GM18499 (cell line): ENCODE results near the gene PIGV.
A peak's percentile ranks its signal among the peaks of the same experiment; 100 is the strongest.

Experiments used
- ATAC-seq: cut with Tn5 transposase; IDR thresholded peaks from one replicate; pipeline ENCODE4 v1.9.1; 2021; ENCODE audit warnings: moderate number of reproducible peaks; ENCODE audit not compliant: insufficient read depth, unreplicated experiment

PIGV gene

GRCh38 chr1:26787706-26788514, at the start of gene PIGV:
Gene PIGV, plus strand, starts transcription at chr1:26787950. Its CDS starts 2,866 bp downstream, at chr1:26790816.
- no peak for ATAC-seq

DNA sequence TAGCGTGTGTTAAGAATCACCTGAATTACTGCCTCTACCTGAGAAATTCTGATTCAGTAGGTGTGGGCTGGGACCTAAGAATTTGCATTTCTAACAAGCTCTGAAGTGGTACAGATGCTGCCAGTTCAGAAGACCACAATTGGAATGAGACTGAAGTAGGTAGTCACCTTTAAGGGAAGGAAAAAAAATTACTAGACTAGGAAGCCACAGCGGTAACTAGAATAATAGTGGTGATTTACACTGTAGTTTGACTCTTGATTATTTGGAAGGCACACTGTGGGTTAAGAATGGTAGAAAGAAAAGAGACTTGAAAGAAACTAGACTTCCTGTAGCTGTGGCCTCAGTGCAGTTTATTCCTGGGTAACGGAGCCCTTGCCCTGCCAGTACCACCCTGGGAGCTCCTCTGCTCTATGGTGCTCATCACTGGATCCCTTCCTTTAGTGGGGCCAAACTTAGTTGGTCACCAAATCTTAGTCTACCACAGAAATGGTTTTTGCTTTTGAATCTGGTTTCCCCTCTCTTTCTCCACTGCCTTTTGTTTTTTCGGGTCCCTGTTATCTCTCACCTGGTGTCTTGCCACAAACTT, 48.3 kb upstream of the PIGV start:
- ATAC-seq: no peak

DNA sequence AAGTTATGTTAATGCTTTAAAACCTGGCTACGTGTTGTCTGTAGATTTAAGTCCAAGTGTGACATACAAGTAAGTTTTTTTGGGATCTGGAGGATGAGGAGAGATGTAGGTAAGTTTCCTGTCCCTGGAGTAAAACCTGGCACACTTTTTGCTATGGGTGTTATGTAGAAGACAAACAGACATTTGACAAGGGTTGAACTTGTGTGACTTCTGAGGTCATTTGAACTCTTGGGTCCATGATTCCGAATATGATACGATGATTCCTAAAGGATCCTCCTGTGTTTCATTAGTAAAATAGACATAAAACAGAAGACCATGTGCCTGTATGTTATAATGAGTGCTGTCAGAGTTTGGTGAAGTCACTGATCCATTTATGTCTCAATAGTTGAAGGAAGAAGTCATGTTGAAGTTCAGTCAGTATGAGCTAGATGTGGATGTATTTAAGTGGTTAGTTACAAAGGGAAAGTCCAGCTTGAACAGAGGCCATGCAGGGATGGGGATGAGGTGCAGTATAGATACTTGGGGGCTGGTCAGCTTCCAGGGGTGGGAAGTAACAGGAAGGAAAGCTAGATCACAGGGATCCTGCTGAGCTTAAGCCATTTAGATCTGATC, 47.6 kb upstream of the PIGV start:
- no peak for ATAC-seq

DNA sequence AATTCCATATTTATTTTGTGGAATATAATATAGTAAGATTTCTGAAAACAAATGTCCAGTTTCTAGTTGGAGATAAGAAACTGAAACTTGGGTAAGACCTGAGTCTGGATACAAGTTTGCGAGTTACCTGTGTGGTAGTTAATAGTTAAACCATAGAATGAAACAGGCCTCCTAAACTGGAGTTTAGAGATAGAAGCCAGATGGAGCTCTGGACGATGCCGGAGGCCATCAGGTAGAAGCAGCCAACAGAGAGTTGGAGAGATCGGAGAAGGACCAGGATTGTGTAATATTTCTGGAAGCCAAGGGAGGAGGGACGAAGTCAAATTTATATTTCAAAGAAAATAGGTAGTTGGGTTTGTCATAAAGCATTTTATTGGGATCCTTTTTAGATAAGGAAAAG, 46.8 kb upstream of the PIGV start:
- ATAC-seq: no peak

GRCh38 chr1:26743426-26744059, 44.2 kb upstream of the PIGV start:
- no peak for ATAC-seq

GRCh38 chr1:26744075-26744959, 43.4 kb upstream of the PIGV start:
- ATAC-seq: peak; percentile 91

DNA sequence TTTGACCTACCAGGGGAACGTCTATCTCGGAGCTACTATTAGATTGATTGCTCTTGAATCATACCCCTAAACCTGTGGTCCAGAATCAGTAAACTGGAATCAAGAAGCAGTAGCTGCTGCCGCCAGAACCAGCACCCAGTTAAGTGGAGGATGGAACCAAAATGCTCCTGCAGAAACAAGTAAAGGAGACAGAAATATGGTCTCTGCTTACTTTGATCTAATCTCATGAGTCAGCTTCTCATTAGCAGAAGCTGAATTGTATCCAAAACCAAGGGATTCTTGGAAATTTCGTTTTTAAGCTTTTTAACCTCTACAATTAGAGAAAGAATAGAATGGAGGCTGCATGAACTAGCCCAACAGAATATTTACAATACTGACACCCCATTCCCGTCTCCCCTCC, 42.6 kb upstream of the PIGV start:
- no peak for ATAC-seq

GRCh38 chr1:26747048-26747447, 40.7 kb upstream of the PIGV start:
- ATAC-seq: no peak

DNA sequence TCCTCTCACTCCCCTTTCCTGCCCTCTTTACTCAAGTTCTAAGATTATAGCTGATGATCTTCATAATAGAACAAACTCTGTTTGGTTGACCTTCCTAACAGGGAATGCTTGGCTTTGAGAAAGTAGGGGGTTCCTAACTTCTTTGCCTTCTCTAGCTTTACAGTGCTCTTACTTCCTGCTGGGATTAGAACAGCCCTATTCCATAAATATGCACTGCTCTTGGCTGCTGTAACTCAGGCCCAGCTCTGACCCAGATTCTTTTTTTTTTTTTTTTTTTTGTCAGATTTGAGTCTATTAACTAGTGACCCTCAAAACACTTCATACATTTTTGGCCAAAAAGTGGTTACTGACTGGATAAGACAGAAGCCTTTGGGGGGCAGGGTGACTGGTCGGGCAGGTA, 39.4 kb upstream of the PIGV start:
- ATAC-seq: no peak

DNA sequence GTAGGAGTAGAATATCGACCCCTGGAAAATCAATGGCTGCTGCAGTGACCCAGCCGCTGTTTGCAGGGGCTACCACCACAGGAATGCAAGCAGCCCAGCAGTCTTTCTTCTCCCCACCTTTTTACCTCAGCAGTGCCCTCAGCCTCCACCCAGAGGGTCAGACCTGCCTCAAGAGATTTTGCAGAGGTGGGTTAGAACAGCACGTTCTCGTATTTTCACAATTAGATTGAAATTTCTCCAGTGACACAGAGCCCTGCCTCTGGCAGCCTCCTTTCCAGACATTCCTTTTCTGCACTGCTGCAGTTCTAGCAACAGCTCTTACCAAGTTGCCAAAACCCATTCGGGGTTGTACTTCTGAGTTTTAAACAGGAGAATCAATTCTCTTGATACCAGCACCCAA, 38.3 kb upstream of the PIGV start:
- ATAC-seq: no peak

DNA sequence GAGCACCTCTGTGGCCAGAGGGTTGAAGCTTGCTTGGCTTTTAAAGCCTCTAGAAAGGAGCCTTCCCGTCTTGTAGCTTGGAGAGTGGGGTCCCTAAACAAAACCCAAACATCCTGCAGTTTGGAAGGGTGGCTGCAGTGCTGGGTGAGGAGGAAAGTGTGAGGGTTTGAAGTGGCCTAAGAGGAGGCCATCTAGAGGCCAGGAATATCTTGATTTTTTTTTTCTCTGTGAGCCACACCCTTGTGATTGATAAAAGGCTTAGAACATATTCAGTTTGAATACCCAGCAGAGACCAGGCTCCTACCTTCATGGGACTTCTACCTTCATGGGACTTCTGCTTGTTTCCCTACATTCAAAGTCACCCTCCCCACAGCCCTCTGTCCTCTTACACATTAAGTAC, 37.3 kb upstream of the PIGV start:
- ATAC-seq: no peak

DNA sequence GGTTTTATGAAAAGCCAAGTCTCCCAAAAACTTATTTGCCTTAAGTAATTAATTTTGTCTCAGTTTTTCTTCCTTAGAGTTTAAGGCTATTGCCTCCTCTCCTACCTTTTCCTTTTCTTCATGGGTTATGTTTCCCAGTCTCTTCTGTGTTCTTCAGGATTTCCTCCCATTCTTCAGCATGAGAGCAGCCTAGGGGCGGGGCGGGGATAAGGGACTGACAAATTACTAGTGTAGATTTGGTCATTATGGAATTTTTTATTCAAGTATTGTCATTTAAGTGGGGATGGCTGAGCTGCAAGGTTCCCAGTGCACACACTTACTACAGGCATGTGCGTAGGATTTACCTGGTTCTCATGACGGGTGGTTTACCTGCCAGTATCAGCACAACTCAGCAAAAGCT, 35.2 kb upstream of the PIGV start:
- ATAC-seq: no peak

DNA sequence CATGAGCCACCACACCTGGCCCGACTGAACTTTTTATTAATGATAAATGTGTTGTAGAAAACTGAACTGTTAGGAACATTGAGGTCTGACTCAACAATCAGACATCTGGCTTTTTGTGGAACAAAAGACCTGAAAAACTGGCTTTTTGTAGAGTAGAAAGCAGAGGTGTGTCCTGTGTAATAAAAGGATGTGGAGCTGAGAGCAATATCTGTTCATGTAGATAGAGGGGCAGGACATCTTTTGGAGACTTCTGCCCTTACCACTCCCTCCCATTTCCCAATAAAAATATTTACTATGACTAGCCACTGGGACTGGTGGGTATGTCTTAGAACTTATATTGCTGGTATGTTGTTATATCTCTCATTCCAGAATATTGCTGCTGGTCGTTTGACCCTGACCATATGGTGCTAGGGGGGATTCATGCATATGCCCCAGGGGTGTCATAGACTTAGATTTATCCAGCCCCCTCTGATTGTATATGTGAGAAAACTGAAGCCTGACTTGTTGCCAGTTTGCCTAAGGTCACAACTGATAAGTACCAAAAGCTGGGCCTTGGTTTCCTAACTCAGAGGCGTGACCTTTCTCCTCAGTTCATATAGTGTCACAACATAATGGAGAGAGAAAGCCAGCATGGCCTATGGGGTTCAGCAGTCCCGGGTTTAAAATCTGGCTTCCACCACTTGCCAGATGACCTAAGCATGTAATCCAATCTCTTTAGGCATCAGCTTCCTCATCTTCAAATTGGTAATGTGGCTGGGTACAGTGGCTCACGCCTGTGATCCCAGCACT, 33.5 kb upstream of the PIGV start:
- no peak for ATAC-seq

GRCh38 chr1:26758358-26758757, 29.4 kb upstream of the PIGV start:
- no peak for ATAC-seq

DNA sequence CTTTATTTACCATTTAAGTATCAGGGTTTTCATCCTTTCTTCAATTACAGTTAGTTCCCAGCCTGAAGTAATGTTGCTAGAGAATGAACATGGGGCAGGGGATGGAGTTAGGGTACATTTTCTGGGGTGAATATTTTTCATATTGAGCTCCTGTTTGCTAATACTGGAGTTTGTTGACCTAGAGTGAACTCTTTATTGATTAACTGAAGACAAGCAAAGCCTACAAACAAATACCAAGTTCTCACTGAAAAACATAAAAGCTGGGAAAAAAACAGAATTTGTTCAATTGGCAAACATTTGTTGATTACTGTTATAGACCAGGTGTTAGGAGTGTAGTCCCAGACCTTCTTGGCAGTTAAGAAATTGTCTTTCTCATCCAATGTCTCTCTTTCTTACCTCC, 28.2 kb upstream of the PIGV start:
- ATAC-seq: no peak

DNA sequence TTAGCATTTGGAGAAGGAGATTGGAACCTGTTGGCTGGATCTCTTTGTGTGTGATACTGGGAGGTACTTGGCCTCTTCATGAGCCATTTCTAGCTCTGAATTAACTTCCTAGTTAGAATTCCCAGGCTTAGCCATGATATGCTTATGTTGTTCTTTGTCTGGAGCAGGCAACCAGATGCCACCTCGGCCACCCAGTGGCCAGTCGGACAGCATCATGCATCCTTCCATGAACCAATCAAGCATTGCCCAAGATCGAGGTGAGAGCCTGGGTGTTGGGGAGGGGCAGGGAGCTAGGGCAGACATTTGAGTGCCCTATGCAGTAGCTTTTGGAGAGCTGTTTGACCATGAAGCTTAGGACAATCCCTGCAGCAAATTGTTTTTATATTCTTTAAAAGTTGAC, 26.5 kb upstream of the PIGV start:
- ATAC-seq: no peak

DNA sequence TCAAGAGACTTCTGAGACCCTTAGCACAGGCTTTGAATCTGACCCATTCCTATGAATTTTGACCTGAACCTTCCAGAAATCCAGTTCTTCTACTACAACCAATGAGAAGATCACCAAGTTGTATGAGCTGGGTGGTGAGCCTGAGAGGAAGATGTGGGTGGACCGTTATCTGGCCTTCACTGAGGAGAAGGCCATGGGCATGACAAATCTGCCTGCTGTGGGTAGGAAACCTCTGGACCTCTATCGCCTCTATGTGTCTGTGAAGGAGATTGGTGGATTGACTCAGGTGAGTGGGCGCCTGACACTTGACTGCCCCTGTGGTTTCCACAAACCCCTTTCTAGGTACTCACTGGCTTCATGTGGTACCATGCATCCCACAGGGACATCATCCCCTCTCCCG, 20.0 kb upstream of the PIGV start:
- ATAC-seq: no peak

GRCh38 chr1:26768755-26769154, 19.0 kb upstream of the PIGV start:
- no peak for ATAC-seq

DNA sequence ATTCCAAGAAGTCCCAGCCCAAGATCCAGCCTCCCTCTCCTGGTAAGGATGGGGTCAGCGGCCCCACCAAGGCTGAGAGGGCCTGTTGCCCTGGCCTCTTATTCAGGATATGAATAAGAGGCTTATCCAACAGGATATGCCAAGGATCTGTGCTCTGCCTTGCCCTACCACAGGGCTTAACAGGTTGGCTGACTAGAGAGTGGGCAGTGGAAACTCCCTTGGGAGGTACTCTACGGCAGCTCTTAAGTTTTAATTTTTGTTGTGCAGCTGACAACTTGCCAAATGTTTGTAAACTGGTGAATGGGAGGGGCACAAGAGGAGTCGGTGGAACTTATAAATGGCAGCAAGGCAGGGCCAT, 16.5 kb upstream of the PIGV start:
- ATAC-seq: no peak
